HEK293T (cell line): Measurements from ENCODE around the gene RPAP2.

Experiments
- CTBP1 ChIP-seq: fragments of 450-650 bp; IDR thresholded peaks from 2 replicates; pipeline ENCODE4 v1.6.1; 2016; ENCODE audit warnings: borderline replicate concordance
- ELF4 ChIP-seq: fragments of 450-650 bp; IDR thresholded peaks from 2 replicates; pipeline ENCODE4 v1.6.1; 2017; ENCODE audit warnings: antibody characterized with exemption
- FOXA1 ChIP-seq: fragments of 450-650 bp; IDR thresholded peaks from 2 replicates; pipeline ENCODE4 v1.6.1; 2016; ENCODE audit warnings: mild to moderate bottlenecking
- FOXK2 ChIP-seq: fragments of 450-650 bp; IDR thresholded peaks from 2 replicates; pipeline ENCODE4 v1.6.1; 2016; ENCODE audit warnings: mild to moderate bottlenecking
- FOXM1 ChIP-seq: fragments of 450-650 bp; IDR thresholded peaks from 2 replicates; pipeline ENCODE4 v1.6.1; 2017; ENCODE audit warnings: mild to moderate bottlenecking, borderline replicate concordance
- HDGF ChIP-seq: fragments of 450-650 bp; IDR thresholded peaks from 2 replicates; pipeline ENCODE4 v1.6.1; 2017; ENCODE audit warnings: antibody characterized with exemption, borderline replicate concordance
- NFRKB ChIP-seq: fragments of 450-650 bp; IDR thresholded peaks from 2 replicates; pipeline ENCODE4 v1.6.1; 2016; ENCODE audit warnings: mild to moderate bottlenecking, moderate library complexity
- SP1 ChIP-seq: fragments of 450-650 bp; IDR thresholded peaks from 2 replicates; pipeline ENCODE4 v1.6.1; 2017
- SUZ12 ChIP-seq: fragments of 450-650 bp; IDR thresholded peaks from 2 replicates; pipeline ENCODE4 v1.6.1; 2016; ENCODE audit warnings: mild to moderate bottlenecking
- TARDBP ChIP-seq: fragments of 450-650 bp; IDR thresholded peaks from 2 replicates; pipeline ENCODE4 v1.6.1; 2016

GRCh38 chr1:92380867-92381266 lies 82.0 kb downstream of the RPAP2 start:
- TF ChIP-seq ELF4, result no peak
- no peak for TF ChIP-seq HDGF
- no peak for TF ChIP-seq FOXA1
- TF ChIP-seq FOXM1, result no peak
- TF ChIP-seq FOXK2, result no peak
- TF ChIP-seq CTBP1, result no peak
- no peak for TF ChIP-seq TARDBP
- no peak for TF ChIP-seq SUZ12
- TF ChIP-seq NFRKB, result no peak
- no peak for TF ChIP-seq SP1
